GM23338 (cell line): ENCODE data around the gene APOC1.

Experiments
- POLR2AphosphoS5 ChIP-seq: IDR thresholded peaks from 2 replicates; pipeline ENCODE4 v1.6.1; 2016; ENCODE audit warnings: antibody characterized with exemption, low read depth
- ZNF331 ChIP-seq: fragments of 250-450 bp; sonication (Bioruptor Pico); IDR thresholded peaks from 2 replicates; pipeline ENCODE4 v1.5.0; 2020; ENCODE audit warnings: low read depth, mild to moderate bottlenecking, moderate library complexity

- TF ChIP-seq ZNF331: no peak
- no peak for TF ChIP-seq POLR2AphosphoS5
These were observed 45.3 kb downstream of the APOC1 start for GRCh38 chr19:44959691-44960090.
